ENCODE data around the gene ERGIC3.

DNA sequence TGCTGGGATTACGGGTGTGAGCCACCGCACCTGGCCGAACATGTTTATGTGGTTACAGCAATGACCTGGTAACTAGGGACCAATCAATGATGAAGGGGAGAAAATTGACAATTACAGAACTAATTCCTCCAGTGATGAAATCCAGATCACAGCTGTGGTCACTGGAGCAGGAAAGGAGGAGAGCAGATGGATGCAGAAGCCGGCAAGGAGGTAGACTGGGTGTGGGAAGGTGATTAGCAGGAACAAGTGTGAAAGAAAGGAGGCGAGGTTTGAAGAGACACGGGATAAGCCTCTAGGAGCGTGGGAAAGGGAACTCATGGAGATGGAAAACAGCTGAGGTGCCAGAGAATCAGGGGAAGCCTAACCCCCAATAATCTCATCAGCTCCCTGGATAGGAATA lies 56.6 kb downstream of the ERGIC3 start:
- TF ChIP-seq POLR2A (IDR thresholded peaks at IDR 0.05): no peak
- TF ChIP-seq, protein P1, sequence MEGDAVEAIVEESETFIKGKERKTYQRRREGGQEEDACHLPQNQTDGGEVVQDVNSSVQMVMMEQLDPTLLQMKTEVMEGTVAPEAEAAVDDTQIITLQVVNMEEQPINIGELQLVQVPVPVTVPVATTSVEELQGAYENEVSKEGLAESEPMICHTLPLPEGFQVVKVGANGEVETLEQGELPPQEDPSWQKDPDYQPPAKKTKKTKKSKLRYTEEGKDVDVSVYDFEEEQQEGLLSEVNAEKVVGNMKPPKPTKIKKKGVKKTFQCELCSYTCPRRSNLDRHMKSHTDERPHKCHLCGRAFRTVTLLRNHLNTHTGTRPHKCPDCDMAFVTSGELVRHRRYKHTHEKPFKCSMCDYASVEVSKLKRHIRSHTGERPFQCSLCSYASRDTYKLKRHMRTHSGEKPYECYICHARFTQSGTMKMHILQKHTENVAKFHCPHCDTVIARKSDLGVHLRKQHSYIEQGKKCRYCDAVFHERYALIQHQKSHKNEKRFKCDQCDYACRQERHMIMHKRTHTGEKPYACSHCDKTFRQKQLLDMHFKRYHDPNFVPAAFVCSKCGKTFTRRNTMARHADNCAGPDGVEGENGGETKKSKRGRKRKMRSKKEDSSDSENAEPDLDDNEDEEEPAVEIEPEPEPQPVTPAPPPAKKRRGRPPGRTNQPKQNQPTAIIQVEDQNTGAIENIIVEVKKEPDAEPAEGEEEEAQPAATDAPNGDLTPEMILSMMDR (IDR thresholded peaks at IDR 0.05): no peak

All from heart left ventricle (tissue), 13 donors.